Retinal pigment epithelial cell (primary cell): ENCODE results near the gene DMTF1.

ENCODE experiments used
- DNase-seq: peaks from one replicate; pipeline ENCODE4 v3.0.0-alpha.2; 2010; ENCODE audit warnings: low read depth
- H3K4me3 ChIP-seq: 2 replicates; pipeline ENCODE4 v1.5.1; 2011; ENCODE audit warnings: mild to moderate bottlenecking, low read length, control low read depth, moderate library complexity
- CTCF ChIP-seq: conservative IDR thresholded peaks from 2 replicates; pipeline ENCODE4 v1.5.1; 2011; ENCODE audit warnings: low read depth, low read length, control low read depth, inconsistent platforms

The DMTF1 gene, protein sequence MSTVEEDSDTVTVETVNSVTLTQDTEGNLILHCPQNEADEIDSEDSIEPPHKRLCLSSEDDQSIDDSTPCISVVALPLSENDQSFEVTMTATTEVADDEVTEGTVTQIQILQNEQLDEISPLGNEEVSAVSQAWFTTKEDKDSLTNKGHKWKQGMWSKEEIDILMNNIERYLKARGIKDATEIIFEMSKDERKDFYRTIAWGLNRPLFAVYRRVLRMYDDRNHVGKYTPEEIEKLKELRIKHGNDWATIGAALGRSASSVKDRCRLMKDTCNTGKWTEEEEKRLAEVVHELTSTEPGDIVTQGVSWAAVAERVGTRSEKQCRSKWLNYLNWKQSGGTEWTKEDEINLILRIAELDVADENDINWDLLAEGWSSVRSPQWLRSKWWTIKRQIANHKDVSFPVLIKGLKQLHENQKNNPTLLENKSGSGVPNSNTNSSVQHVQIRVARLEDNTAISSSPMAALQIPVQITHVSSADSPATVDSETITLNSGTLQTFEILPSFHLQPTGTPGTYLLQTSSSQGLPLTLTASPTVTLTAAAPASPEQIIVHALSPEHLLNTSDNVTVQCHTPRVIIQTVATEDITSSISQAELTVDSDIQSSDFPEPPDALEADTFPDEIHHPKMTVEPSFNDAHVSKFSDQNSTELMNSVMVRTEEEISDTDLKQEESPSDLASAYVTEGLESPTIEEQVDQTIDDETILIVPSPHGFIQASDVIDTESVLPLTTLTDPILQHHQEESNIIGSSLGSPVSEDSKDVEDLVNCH

GRCh38 chr7:87152112-87152896, at the start of gene DMTF1:
DMTF1 (plus strand) TSS chr7:87152453; CDS start chr7:87164942, 12,489 bp downstream.
- DNase-seq, result peak; percentile 68
- H3K4me3 ChIP-seq, result peak within 1 kb of the TSS; percentile 88
- TF ChIP-seq CTCF, result no peak

DNA sequence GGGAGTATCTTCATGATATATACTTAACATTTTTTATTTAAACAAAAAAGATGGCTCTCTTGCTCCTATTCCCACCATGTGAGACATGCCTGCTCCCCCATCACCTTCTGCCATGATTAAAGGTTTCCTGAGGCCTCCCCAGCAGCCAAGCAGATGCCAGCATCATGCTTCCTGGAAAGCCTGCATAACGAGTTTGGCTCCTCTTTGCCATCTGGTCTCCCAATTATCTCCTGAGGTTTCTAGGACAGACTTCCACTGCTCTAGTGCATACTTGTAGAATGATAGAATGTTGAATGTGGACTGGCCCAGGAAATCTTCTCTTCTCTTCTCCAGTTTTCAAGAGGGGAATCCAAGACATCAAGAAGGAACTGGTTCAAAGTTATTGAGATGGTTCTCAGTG, 46.9 kb upstream of the DMTF1 start:
- no peak overlapping the region for H3K4me3 ChIP-seq
- DNase-seq, result no peak
- TF ChIP-seq CTCF, result no peak

DNA sequence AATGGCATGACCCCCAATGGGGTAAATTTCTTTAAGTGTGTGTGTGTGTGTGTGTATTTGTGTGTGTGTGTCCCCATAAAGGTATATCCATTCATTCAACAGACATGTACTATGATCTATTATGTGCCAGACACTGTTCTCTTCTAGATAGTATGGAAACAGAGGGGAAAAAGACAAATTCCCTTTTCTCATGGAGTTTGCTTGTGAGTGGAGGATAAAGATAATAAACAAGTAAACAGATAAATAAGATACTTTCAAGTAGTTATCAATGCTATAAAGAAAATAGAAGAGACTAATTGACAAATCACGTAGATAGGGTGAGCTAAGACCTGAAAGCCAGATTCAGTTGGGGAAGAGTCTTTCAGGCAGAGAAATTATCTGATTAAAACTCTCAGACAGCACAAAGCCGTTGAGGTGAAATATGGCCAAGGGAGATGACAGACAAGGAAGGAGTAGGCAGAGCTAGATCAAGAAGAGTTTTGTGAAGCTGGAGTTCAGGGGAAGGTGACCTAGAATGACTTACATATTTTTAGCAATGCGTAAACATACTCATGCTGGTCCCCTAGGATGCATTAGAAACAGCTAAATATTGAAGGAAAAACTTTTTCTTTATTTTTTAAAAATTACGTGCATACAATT, 45.2 kb upstream of the DMTF1 start:
- TF ChIP-seq CTCF, result no peak
- DNase-seq, result no peak
- H3K4me3 ChIP-seq, result no peak overlapping the region

DNA sequence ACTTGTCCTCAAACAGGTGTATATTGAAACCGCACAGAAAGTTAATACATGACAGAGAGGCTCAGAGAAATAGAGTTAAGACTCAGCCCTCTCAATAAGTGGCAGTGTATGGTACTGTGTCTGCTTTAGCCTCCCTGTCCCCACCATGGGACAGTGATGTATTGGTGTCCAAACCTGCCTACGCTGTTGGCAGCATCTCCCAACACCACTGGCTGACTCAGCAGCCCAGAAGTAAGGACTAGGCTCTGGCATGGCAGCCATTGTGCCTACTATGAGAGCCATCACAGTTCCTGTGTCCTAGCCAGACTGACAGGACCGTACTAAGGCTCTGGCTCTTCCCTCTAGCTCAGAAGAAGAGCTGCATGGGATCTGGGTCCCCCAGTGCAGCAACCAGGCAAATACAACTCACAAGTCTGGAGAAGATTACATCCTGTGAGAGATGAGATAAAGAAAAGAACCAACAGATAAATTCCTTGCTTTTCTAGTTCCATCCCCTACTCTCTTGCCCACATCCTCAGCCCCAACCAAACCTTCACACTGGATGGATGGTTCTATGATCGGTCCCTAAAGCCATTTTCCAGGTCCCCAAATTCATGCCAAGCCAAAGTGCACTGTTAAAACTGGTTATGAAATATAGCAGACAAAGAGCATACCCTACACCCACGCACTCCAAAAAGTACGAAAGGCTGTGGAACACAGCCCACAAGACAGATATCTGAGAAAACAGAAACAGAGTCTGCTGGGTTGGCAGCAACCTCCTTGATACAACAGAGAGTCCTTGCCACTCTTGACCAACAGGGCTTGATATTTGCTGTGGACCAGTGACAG, 44.1 kb upstream of the DMTF1 start:
- no peak for DNase-seq
- no peak for TF ChIP-seq CTCF
- no peak overlapping the region for H3K4me3 ChIP-seq

DNA sequence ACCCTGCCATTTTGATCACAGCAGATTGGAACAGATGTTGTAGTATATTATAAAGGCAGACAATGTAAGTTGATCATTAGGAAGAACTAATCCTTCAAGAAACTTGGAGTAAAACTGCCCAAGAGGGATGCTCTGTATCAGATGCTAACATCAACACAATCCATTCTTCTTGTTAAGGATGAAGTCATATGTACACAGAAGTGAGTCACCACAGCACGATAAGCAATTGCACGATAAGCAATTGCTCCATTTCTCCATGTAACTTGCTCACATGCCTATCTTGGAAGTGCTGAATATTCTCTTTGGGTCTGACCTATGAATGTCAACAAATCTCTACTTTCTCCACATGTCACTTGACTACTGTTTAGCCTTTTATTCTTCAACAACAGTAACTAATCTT, 41.5 kb upstream of the DMTF1 start:
- DNase-seq, result peak; percentile 2
- no peak overlapping the region for H3K4me3 ChIP-seq
- TF ChIP-seq CTCF, result no peak

GRCh38 chr7:87111877-87112276, 40.4 kb upstream of the DMTF1 start:
- DNase-seq, result no peak
- TF ChIP-seq CTCF, result no peak
- H3K4me3 ChIP-seq, result no peak overlapping the region
